Osteoblast (primary cell): ENCODE measurements around the gene MLF2. TPM values are rescaled to one million over a fixed set of nuclear protein-coding genes. Genes with fewer than 3 reads are reported as not detected.

ENCODE experiments used
- DNase-seq: peaks from one replicate; pipeline ENCODE4 v3.0.0; 2011; ENCODE audit warnings: low spot score, mixed read lengths; ENCODE audit not compliant: insufficient read length; ENCODE audit errors: missing footprints
- H2AFZ ChIP-seq: 2 replicates; pipeline ENCODE4 v1.6.0; 2011; ENCODE audit warnings: mild to moderate bottlenecking, low read length
- H3K27ac ChIP-seq: 2 replicates; pipeline ENCODE4 v1.5.1; 2011; ENCODE audit warnings: mild to moderate bottlenecking, low read depth, low read length, moderate library complexity
- H3K27me3 ChIP-seq: 2 replicates; pipeline ENCODE4 v1.6.0; 2012; ENCODE audit warnings: mild to moderate bottlenecking, control low read depth, inconsistent platforms, low read length, moderate library complexity; ENCODE audit not compliant: insufficient read depth
- H3K36me3 ChIP-seq: 2 replicates; pipeline ENCODE4 v1.5.1; 2011; ENCODE audit warnings: mild to moderate bottlenecking, low read length, control low read depth, moderate library complexity; ENCODE audit not compliant: insufficient read depth
- H3K4me1 ChIP-seq: 2 replicates; pipeline ENCODE4 v1.5.1; 2011; ENCODE audit warnings: mild to moderate bottlenecking, low read length, control low read depth, moderate library complexity; ENCODE audit not compliant: insufficient read depth
- H3K4me2 ChIP-seq: 2 replicates; pipeline ENCODE4 v1.6.0; 2011; ENCODE audit warnings: mild to moderate bottlenecking, low read length; ENCODE audit not compliant: insufficient read depth
- H3K4me3 ChIP-seq: fragments of 200-600 bp; sonication (generic); 3 replicates; pipeline ENCODE4 v1.5.1; 2012; ENCODE audit warnings: mild to moderate bottlenecking, low read length, inconsistent platforms; ENCODE audit not compliant: insufficient read depth
- H3K79me2 ChIP-seq: 2 replicates; pipeline ENCODE4 v1.6.0; 2012; ENCODE audit warnings: mild to moderate bottlenecking, low read length, control low read depth, inconsistent platforms; ENCODE audit not compliant: insufficient read depth
- H3K9me3 ChIP-seq: 2 replicates; pipeline ENCODE4 v1.5.1; 2011; ENCODE audit warnings: low read depth, low read length, control low read depth
- H4K20me1 ChIP-seq: 2 replicates; pipeline ENCODE4 v1.6.0; 2012; ENCODE audit warnings: mild to moderate bottlenecking, low read length, control low read depth; ENCODE audit not compliant: insufficient read depth
- total RNA-seq: library from RNA; depleted of rRNA; stranded (reverse); fragments of >200 nt; gene quantifications from 2 replicates; pipeline ENCODE4 v1.2.3, GENCODE V29; 2012
- TF ChIP-seq, protein P1 (sequence below): IDR thresholded peaks from 2 replicates; pipeline ENCODE4 v1.5.1; 2011; ENCODE audit warnings: mild to moderate bottlenecking, low read depth, low read length, moderate library complexity; ENCODE audit errors: extremely low read depth

The MLF2 gene
- total RNA-seq, 1 donor = 138 TPM

DNA sequence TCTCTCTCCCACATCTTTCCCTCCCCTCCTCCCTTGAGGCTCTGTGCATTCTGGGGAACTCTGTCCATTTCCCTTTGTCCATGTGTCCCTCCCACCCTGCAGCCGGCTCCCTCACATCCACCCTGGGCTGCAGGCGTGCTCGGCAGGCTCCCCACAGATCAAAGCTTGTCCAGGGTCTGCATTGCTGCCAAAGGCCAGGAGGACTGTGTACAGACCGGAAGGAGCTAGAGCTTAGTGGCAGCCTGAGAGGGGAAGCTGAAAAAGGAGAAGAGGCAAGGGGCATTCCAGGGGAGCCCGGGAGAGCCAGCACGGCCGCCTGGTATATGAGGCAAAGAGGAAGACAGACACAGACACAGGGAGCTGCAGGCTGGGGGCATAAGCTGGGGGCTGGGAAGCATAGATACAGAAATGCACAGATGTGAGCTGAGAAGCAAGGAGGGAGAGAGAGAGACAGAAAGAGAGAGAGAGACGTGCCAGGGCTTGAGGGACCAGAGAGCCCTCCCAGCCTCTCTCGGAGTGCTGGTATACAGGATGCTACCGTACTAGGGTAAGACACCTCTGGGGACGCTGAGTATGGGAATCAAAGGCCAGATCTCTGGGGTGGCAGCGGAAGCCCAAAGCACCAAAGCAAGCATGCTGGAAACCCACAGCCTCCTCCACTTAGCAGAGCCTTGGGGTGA is 39.7 kb upstream of the MLF2 start:
- no peaks in the 10 kb centered on the region for H3K79me2 ChIP-seq
- H3K4me1 ChIP-seq = peaks cover 16% of the 10 kb centered on the region
- TF ChIP-seq, protein P1, sequence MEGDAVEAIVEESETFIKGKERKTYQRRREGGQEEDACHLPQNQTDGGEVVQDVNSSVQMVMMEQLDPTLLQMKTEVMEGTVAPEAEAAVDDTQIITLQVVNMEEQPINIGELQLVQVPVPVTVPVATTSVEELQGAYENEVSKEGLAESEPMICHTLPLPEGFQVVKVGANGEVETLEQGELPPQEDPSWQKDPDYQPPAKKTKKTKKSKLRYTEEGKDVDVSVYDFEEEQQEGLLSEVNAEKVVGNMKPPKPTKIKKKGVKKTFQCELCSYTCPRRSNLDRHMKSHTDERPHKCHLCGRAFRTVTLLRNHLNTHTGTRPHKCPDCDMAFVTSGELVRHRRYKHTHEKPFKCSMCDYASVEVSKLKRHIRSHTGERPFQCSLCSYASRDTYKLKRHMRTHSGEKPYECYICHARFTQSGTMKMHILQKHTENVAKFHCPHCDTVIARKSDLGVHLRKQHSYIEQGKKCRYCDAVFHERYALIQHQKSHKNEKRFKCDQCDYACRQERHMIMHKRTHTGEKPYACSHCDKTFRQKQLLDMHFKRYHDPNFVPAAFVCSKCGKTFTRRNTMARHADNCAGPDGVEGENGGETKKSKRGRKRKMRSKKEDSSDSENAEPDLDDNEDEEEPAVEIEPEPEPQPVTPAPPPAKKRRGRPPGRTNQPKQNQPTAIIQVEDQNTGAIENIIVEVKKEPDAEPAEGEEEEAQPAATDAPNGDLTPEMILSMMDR = no peak
- H4K20me1 ChIP-seq = no peaks in the 10 kb centered on the region
- H2AFZ ChIP-seq = peak overlapping the region; percentile 82
- peak overlapping the region; percentile 71 for H3K4me2 ChIP-seq
- peaks cover 6% of the 10 kb centered on the region for H3K27me3 ChIP-seq
- peak overlapping the region; percentile 50 for H3K4me3 ChIP-seq
- H3K36me3 ChIP-seq = no peaks in the 10 kb centered on the region
- DNase-seq = no peak
- no peaks in the 10 kb centered on the region for H3K9me3 ChIP-seq
- no peak overlapping the region for H3K27ac ChIP-seq

DNA sequence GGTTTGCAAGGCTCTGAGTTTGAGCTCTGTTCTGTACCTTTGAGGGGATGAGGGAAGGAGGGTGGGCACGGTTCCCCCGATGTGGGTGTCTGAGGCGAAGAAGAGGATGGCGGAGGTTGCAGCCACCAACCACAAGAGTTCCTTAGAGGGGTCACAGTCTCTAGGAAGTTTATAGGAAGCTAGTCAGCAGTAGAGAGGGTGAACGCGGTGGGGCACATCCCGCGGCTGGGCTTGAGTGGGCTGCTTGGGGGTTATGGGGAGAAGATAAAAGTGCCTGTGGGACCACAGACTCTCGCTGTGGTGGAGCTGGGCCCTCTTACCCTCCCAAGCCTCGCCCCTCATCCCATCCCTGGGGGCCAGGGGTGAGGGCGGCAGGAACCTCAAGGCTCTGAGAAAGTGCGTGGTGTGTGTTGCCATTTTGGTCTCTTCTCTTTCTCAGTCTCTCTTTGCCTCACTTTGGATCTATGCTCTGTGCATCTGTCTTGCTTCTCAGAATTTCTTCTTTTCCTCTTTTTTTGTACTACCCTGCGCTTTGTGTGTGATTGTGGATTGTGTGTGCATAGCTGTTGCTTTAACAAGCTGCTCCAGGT is 39.1 kb upstream of the MLF2 start:
- peak overlapping the region; percentile 82 for H2AFZ ChIP-seq
- no peaks in the 10 kb centered on the region for H3K9me3 ChIP-seq
- peaks cover 6% of the 10 kb centered on the region for H3K27me3 ChIP-seq
- H3K79me2 ChIP-seq = no peaks in the 10 kb centered on the region
- TF ChIP-seq, protein P1 = no peak
- peak overlapping the region; percentile 71 for H3K4me2 ChIP-seq
- H4K20me1 ChIP-seq = no peaks in the 10 kb centered on the region
- H3K36me3 ChIP-seq = no peaks in the 10 kb centered on the region
- H3K27ac ChIP-seq = no peak overlapping the region
- H3K4me1 ChIP-seq = peaks cover 16% of the 10 kb centered on the region
- DNase-seq = no peak
- H3K4me3 ChIP-seq = peak overlapping the region; percentile 50

DNA sequence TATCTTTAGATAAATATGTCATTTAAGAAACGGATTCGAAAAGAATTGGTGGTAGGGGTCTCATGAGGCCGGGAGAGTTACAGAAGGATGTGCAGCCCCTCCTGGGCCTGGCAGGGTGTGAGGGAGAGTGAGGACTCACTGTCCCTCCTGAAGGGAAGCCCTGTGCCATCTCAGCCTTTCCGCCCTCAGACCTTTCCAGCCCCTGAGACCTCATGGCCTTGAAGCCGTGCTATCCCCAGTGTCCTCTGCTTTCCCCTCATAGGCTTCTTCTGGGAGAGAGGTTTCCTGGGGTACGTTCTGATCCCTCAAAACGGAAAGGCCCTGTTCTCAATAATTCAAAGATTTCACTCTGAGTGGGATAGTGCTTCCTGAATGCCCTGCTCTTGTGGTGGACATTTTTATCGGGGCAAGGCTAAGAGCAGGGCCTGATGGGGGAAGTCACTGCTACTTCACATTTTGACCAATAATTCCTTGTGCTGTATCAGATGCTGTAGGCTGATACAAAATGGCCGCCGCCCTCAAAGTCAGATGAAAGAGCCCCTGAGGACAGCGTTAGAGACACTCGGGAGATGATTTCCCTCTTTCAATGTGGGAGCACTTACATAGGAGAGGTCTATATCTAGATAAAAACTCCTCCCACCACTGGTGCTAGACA is 37.7 kb upstream of the MLF2 start:
- Histone ChIP-seq H4K20me1 (no peaks in the 10 kb centered on the region), H3K79me2 (no peaks in the 10 kb centered on the region), H3K9me3 (no peaks in the 10 kb centered on the region), H3K4me2 (no peak overlapping the region), H3K27ac (no peak overlapping the region), H2AFZ (no peak overlapping the region), H3K4me1 (peaks cover 16% of the 10 kb centered on the region), H3K27me3 (peaks cover 6% of the 10 kb centered on the region), H3K4me3 (no peak overlapping the region), H3K36me3 (no peaks in the 10 kb centered on the region)
- TF ChIP-seq, protein P1 = no peak
- no peak for DNase-seq
